Kidney epithelial cell (primary cell): ENCODE data around the gene CTCFL. TPM values are rescaled to one million over a fixed set of nuclear protein-coding genes. Genes with fewer than 3 reads are reported as not detected.

ENCODE experiments used
- DNase-seq: peaks from one replicate; pipeline ENCODE4 v3.0.0-alpha.2; 2010; ENCODE audit warnings: low read depth
- H3K27me3 ChIP-seq: 2 replicates; pipeline ENCODE4 v1.6.0; 2011; ENCODE audit warnings: low read length; ENCODE audit not compliant: control insufficient read depth, insufficient read depth
- H3K36me3 ChIP-seq: 2 replicates; pipeline ENCODE4 v1.5.1; 2011; ENCODE audit warnings: low read length; ENCODE audit not compliant: control insufficient read depth, insufficient read depth
- H3K4me3 ChIP-seq: 2 replicates; pipeline ENCODE4 v1.5.1; 2011; ENCODE audit warnings: low read depth, mild to moderate bottlenecking, control low read depth, low read length
- total RNA-seq: library from RNA; depleted of rRNA; stranded (reverse); fragments of >200 nt; gene quantifications from 2 replicates; pipeline ENCODE4 v1.2.3, GENCODE V29; 2015
- TF ChIP-seq, protein P1 (sequence below): IDR thresholded peaks from 2 replicates; pipeline ENCODE4 v1.5.1; 2011; ENCODE audit warnings: mild to moderate bottlenecking, moderate library complexity, low read length, control low read depth, inconsistent platforms; ENCODE audit not compliant: insufficient read depth, poor library complexity, severe bottlenecking

Gene CTCFL
- total RNA-seq, 1 donor from 2014 or later: 0.17 TPM

GRCh38 chr20:57465943-57466342 lies 59.0 kb downstream of the CTCFL start:
- Histone ChIP-seq H3K27me3 (peaks cover 31% of the 10 kb centered on the region), H3K4me3 (no peak overlapping the region), H3K36me3 (no peaks in the 10 kb centered on the region)
- TF ChIP-seq, protein P1, sequence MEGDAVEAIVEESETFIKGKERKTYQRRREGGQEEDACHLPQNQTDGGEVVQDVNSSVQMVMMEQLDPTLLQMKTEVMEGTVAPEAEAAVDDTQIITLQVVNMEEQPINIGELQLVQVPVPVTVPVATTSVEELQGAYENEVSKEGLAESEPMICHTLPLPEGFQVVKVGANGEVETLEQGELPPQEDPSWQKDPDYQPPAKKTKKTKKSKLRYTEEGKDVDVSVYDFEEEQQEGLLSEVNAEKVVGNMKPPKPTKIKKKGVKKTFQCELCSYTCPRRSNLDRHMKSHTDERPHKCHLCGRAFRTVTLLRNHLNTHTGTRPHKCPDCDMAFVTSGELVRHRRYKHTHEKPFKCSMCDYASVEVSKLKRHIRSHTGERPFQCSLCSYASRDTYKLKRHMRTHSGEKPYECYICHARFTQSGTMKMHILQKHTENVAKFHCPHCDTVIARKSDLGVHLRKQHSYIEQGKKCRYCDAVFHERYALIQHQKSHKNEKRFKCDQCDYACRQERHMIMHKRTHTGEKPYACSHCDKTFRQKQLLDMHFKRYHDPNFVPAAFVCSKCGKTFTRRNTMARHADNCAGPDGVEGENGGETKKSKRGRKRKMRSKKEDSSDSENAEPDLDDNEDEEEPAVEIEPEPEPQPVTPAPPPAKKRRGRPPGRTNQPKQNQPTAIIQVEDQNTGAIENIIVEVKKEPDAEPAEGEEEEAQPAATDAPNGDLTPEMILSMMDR: peak; percentile 15
- DNase-seq: no peak

DNA sequence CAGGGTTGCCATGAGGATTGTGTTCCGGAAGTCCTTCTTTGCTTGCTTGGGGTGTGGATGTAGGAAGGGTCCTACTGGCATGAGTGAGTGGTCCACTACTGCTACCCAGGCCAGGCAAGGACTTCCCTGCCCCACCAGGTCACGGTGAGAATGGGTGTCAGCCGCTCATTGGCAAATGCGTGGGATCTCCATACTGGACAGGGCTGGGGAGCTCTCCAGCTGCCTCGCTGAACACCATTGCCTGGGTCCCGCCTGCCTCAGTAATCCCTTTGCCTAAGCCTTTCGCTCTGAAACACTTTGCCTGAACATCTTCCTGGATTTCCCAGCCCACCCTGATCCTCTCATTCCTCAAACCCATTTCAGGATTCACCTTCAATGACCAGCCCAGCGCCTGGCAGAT lies 59.5 kb downstream of the CTCFL start:
- DNase-seq: no peak
- Histone ChIP-seq H3K4me3 (no peak overlapping the region), H3K27me3 (peaks cover 28% of the 10 kb centered on the region), H3K36me3 (no peaks in the 10 kb centered on the region)
- TF ChIP-seq, protein P1: no peak

- Histone ChIP-seq H3K36me3 (no peaks in the 10 kb centered on the region), H3K4me3 (no peak overlapping the region), H3K27me3 (peaks cover 24% of the 10 kb centered on the region)
- no peak for DNase-seq
- TF ChIP-seq, protein P1: no peak
Measured at GRCh38 chr20:57464642-57465211, 60.2 kb downstream of the CTCFL start.

DNA sequence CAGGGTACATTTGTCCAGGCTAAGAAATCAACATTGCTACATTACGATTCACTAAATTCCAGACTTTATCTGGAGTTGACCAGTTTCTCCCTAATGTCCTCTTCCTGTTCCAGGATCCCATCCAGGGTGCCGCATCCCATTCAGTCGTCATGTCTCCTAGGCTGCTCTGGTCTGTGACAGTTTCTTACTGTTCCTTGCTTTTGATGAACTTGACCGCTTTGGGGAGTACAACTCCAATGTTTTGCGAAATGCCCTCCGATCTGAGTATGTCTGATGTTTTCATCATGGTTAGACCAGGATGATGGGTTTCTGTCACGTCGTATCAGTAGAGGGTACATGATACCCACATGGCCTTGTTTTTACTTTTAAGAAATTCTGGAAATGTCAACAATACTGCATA lies 62.2 kb downstream of the CTCFL start:
- Histone ChIP-seq H3K36me3 (no peaks in the 10 kb centered on the region), H3K27me3 (peaks cover 16% of the 10 kb centered on the region), H3K4me3 (no peak overlapping the region)
- no peak for DNase-seq
- TF ChIP-seq, protein P1: no peak

GRCh38 chr20:57461726-57462125 lies 63.2 kb downstream of the CTCFL start:
- Histone ChIP-seq H3K36me3 (no peaks in the 10 kb centered on the region), H3K4me3 (no peak overlapping the region), H3K27me3 (peaks cover 13% of the 10 kb centered on the region)
- TF ChIP-seq, protein P1: no peak
- no peak for DNase-seq
